Measurements from ENCODE around the gene CEACAM7. TPM values are rescaled to one million over a fixed set of nuclear protein-coding genes. Genes with fewer than 3 reads are reported as not detected.
"Not testable (repeated sequence)": the region's sequence is repeated elsewhere in the genome, so short reads cannot be mapped to it uniquely, and the experiment has no call there.

CEACAM7 gene
- total RNA-seq, 1 donor from 2014 or later = not detected

- DNase-seq (ENCODE audit: low spot score in 2 of 2) = no peak
- no peak for TF ChIP-seq CTCF (IDR thresholded peaks at IDR 0.05)
- no peak overlapping the region for H3K4me3 ChIP-seq
- H3K27ac ChIP-seq = no peak overlapping the region
- intact Hi-C loops (cut with DNase I) = no loop called here
- no peaks in the 10 kb centered on the region for H3K9me3 ChIP-seq
- no peaks in the 10 kb centered on the region for H3K4me1 ChIP-seq
- no peaks in the 10 kb centered on the region for H3K27me3 ChIP-seq
- H3K36me3 ChIP-seq = no peaks in the 10 kb centered on the region
Observed at GRCh38 chr19:41718761-41719160, 30.7 kb upstream of the CEACAM7 start.

- intact Hi-C loops (cut with DNase I) = no loop called here
- Histone ChIP-seq H3K27me3 (no peaks in the 10 kb centered on the region), H3K4me1 (no peaks in the 10 kb centered on the region), H3K4me3 (no peak overlapping the region), H3K27ac (no peak overlapping the region), H3K36me3 (no peaks in the 10 kb centered on the region), H3K9me3 (no peaks in the 10 kb centered on the region)
- TF ChIP-seq CTCF (IDR thresholded peaks at IDR 0.05) = no peak
- DNase-seq (ENCODE audit: low spot score in 2 of 2) = no peak
Observed at GRCh38 chr19:41714598-41714997, 26.5 kb upstream of the CEACAM7 start.

- DNase-seq (ENCODE audit: low spot score in 2 of 2) = no peak
- intact Hi-C loops (cut with DNase I) = no loop called here
Observed at GRCh38 chr19:41711376-41712261, 23.5 kb upstream of the CEACAM7 start.

GRCh38 chr19:41709951-41710645 lies 22.0 kb upstream of the CEACAM7 start:
- intact Hi-C loops (cut with DNase I) = no loop called here
- no peak for TF ChIP-seq CTCF (IDR thresholded peaks at IDR 0.05)
- no peaks in the 10 kb centered on the region for H3K4me1 ChIP-seq
- no peaks in the 10 kb centered on the region for H3K9me3 ChIP-seq
- no peaks in the 10 kb centered on the region for H3K36me3 ChIP-seq
- no peak overlapping the region for H3K27ac ChIP-seq
- H3K27me3 ChIP-seq = no peaks in the 10 kb centered on the region
- no peak overlapping the region for H3K4me3 ChIP-seq
- DNase-seq (ENCODE audit: low spot score in 2 of 2) = no peak

More at GRCh38 chr19:41711376-41712261, 23.5 kb upstream of the CEACAM7 start:
- H3K4me3 ChIP-seq = no peak overlapping the region
- no peaks in the 10 kb centered on the region for H3K4me1 ChIP-seq
- TF ChIP-seq CTCF (IDR thresholded peaks at IDR 0.05) = no peak
- H3K9me3 ChIP-seq = no peaks in the 10 kb centered on the region
- H3K36me3 ChIP-seq = no peaks in the 10 kb centered on the region
- no peak overlapping the region for H3K27ac ChIP-seq
- H3K27me3 ChIP-seq = no peaks in the 10 kb centered on the region

GRCh38 chr19:41709516-41709915 lies 21.4 kb upstream of the CEACAM7 start:
- H3K27me3 ChIP-seq; intact Hi-C loops (cut with DNase I); H3K36me3 ChIP-seq; DNase-seq (ENCODE audit: low spot score in 2 of 2); H3K4me1 ChIP-seq; H3K9me3 ChIP-seq; H3K4me3 ChIP-seq; H3K27ac ChIP-seq: not testable (repeated sequence)

GRCh38 chr19:41708481-41708880 lies 20.4 kb upstream of the CEACAM7 start, which contains the start of gene CEACAM5:
CEACAM5 (plus strand) TSS chr19:41708626; CDS start chr19:41708732, 106 bp downstream.
- Histone ChIP-seq H3K9me3 (no peaks in the 10 kb centered on the region), H3K27ac (no peak within 1 kb of the TSS), H3K4me1 (no peaks in the 10 kb centered on the region), H3K4me3 (no peak within 1 kb of the TSS), H3K27me3 (no peaks in the 10 kb centered on the region), H3K36me3 (no peaks in the 10 kb centered on the region)
- intact Hi-C loops (cut with DNase I) = no loop called here
- no peak for TF ChIP-seq CTCF (IDR thresholded peaks at IDR 0.05)
- DNase-seq (ENCODE audit: low spot score in 2 of 2) = no peak

All from ascending aorta (tissue), 2 donors.